K562 (cell line): ENCODE data around the gene TUB.

Experiments
- BRCA1 ChIP-seq, 2 experiments: fragments of 450-650 bp in 1 of 2; sonication (generic) in 1 of 2; formaldehyde crosslinking in 1 of 2; IDR thresholded peaks; 2 replicates each; pipeline versions ENCODE4 v1.5.0 to v1.6.1; 2017 to 2020; ENCODE audit warnings: mild to moderate bottlenecking in 1 of 2, missing genetic modification reagents in 1 of 2
- CBX2 ChIP-seq: fragments of 200-600 bp; sonication (generic); IDR thresholded peaks from one replicate; pipeline ENCODE4 v1.6.1; 2012; ENCODE audit warnings: mild to moderate bottlenecking, low read length, inconsistent platforms; ENCODE audit not compliant: insufficient read depth, poor library complexity, severe bottlenecking
- EP300 ChIP-seq: IDR thresholded peaks from 2 replicates; pipeline ENCODE4 v1.6.1; 2012; ENCODE audit warnings: low read length, improper control_type of control experiment
- FOXK2 ChIP-seq, 2 experiments: fragments of 450-650 bp; IDR thresholded peaks in 1 of 2; conservative IDR thresholded peaks in 1 of 2; 2 replicates each; pipeline ENCODE4 v1.6.1; 2016; ENCODE audit warnings: low read depth in 2 of 2, mild to moderate bottlenecking in 1 of 2
- MLX ChIP-seq, 2 experiments: fragments of 450-650 bp in 1 of 2; sonication (generic) in 1 of 2; formaldehyde crosslinking; conservative IDR thresholded peaks; 2 replicates each; pipeline versions ENCODE4 v1.4.0 to v1.8.1; 2020 to 2022; ENCODE audit warnings: mild to moderate bottlenecking in 1 of 2, missing genetic modification reagents in 1 of 2
- NRF1 ChIP-seq, 2 experiments: fragments of 450-650 bp; IDR thresholded peaks in 1 of 2; conservative IDR thresholded peaks in 1 of 2; 2 replicates each; pipeline ENCODE4 v1.6.1; 2014; ENCODE audit warnings: mild to moderate bottlenecking in 2 of 2
- POLR2A ChIP-seq: fragments of 450-650 bp; conservative IDR thresholded peaks from 2 replicates; pipeline ENCODE4 v1.6.1; 2016
- POLR2AphosphoS5 ChIP-seq: IDR thresholded peaks from 2 replicates; pipeline ENCODE4 v1.6.1; 2011; ENCODE audit warnings: mild to moderate bottlenecking, low read depth, low read length, moderate library complexity; ENCODE audit not compliant: control insufficient read depth, insufficient read depth
- SIN3A ChIP-seq, 2 experiments: fragments of 150-350 bp in 1 of 2; IDR thresholded peaks; 2 replicates each; pipeline ENCODE4 v1.6.1; 2011 to 2016; ENCODE audit warnings: borderline replicate concordance in 2 of 2, low read depth in 2 of 2, low read length in 2 of 2, mild to moderate bottlenecking in 2 of 2, moderate library complexity in 2 of 2; ENCODE audit not compliant: control insufficient read depth in 1 of 2
- SRSF1 ChIP-seq: fragments of 200-400 bp; formaldehyde crosslinking; IDR thresholded peaks from 2 replicates; pipeline ENCODE4 v1.6.1; 2017; ENCODE audit warnings: mild to moderate bottlenecking, low read depth, low read length, moderate library complexity
- YBX1 ChIP-seq: fragments of 450-650 bp; IDR thresholded peaks from 2 replicates; pipeline ENCODE4 v1.7.1; 2016; ENCODE audit warnings: mild to moderate bottlenecking
- ZNF174 ChIP-seq: fragments of 250-450 bp; sonication (Bioruptor Pico); IDR thresholded peaks from 2 replicates; pipeline ENCODE4 v1.4.0; 2020; ENCODE audit warnings: mild to moderate bottlenecking
- ZNF277 ChIP-seq: fragments of 250-450 bp; sonication (Bioruptor Pico); IDR thresholded peaks from 2 replicates; pipeline ENCODE4 v1.8.0; 2022; ENCODE audit warnings: inconsistent platforms, mild to moderate bottlenecking, moderate library complexity, borderline replicate concordance
- ZNF280A ChIP-seq: fragments of 450-650 bp; IDR thresholded peaks from 2 replicates; pipeline ENCODE4 v1.6.1; 2018; ENCODE audit warnings: mild to moderate bottlenecking, low read depth; ENCODE audit not compliant: partially characterized antibody

GRCh38 chr11:8066036-8066910 is 14.7 kb upstream of the TUB start:
- TF ChIP-seq BRCA1 (IDR thresholded peaks at IDR 0.05), result no peak
- TF ChIP-seq BRCA1 (CRISPR knock-in tag; IDR thresholded peaks at IDR 0.05), result no peak
- TF ChIP-seq FOXK2 (conservative IDR thresholded peaks at IDR 0.05 in 1 of 2, IDR thresholded peaks at IDR 0.05 in 1 of 2; ENCODE audit: low read depth in 2 of 2), result no peak
- TF ChIP-seq ZNF174 (CRISPR knock-in tag), result no peak
- TF ChIP-seq YBX1, result no peak
- no peak for TF ChIP-seq MLX (CRISPR knock-in tag; conservative IDR thresholded peaks at IDR 0.05)
- TF ChIP-seq CBX2, result no peak
- no peak for TF ChIP-seq EP300
- no peak for TF ChIP-seq SIN3A (IDR thresholded peaks at IDR 0.05; ENCODE audit: borderline replicate concordance in 2 of 2, control insufficient read depth in 1 of 2, low read depth in 2 of 2, low read length in 2 of 2)
- no peak for TF ChIP-seq ZNF280A
- TF ChIP-seq SRSF1, result no peak
- TF ChIP-seq ZNF277 (CRISPR knock-in tag), result no peak
- no peak for TF ChIP-seq POLR2AphosphoS5
- no peak for TF ChIP-seq NRF1 (conservative IDR thresholded peaks at IDR 0.05 in 1 of 2, IDR thresholded peaks at IDR 0.05 in 1 of 2)
- no peak for TF ChIP-seq POLR2A
